Muscle layer of duodenum (tissue), 2 donors: ENCODE data around the gene BCL2A1.
"Not testable (repeated sequence)": the region's sequence is repeated elsewhere in the genome, so short reads cannot be mapped to it uniquely, and the experiment has no call there.

Experiments
- H3K27ac ChIP-seq: one replicate; pipeline ENCODE4 v1.7.0; 2013; ENCODE audit warnings: mild to moderate bottlenecking, low read length
- H3K27me3 ChIP-seq: one replicate; pipeline ENCODE4 v1.7.0; 2013; ENCODE audit warnings: low read depth, mild to moderate bottlenecking, control low read depth, low read length
- H3K36me3 ChIP-seq, 2 donors: one replicate each; pipeline ENCODE4 v1.7.0; 2013; ENCODE audit warnings: low read length in 2 of 2, control low read depth in 1 of 2, mild to moderate bottlenecking in 1 of 2; ENCODE audit not compliant: insufficient read depth in 2 of 2, control insufficient read depth in 1 of 2
- H3K4me1 ChIP-seq, 2 donors: one replicate each; pipeline ENCODE4 v1.7.0; 2013; ENCODE audit warnings: low read length in 2 of 2, mild to moderate bottlenecking in 2 of 2, control low read depth in 1 of 2, moderate library complexity in 1 of 2; ENCODE audit not compliant: insufficient read depth in 2 of 2, control insufficient read depth in 1 of 2
- H3K4me3 ChIP-seq, 2 donors: one replicate each; pipeline ENCODE4 v1.7.0; 2013; ENCODE audit warnings: low read length in 2 of 2, low read depth in 1 of 2, mild to moderate bottlenecking in 1 of 2
- H3K9me3 ChIP-seq, 2 donors: one replicate each; pipeline ENCODE4 v1.7.0; 2013; ENCODE audit warnings: low read length in 2 of 2, control low read depth in 1 of 2, mild to moderate bottlenecking in 1 of 2; ENCODE audit not compliant: control insufficient read depth in 1 of 2
- donor health status: healthy.

The BCL2A1 gene

DNA sequence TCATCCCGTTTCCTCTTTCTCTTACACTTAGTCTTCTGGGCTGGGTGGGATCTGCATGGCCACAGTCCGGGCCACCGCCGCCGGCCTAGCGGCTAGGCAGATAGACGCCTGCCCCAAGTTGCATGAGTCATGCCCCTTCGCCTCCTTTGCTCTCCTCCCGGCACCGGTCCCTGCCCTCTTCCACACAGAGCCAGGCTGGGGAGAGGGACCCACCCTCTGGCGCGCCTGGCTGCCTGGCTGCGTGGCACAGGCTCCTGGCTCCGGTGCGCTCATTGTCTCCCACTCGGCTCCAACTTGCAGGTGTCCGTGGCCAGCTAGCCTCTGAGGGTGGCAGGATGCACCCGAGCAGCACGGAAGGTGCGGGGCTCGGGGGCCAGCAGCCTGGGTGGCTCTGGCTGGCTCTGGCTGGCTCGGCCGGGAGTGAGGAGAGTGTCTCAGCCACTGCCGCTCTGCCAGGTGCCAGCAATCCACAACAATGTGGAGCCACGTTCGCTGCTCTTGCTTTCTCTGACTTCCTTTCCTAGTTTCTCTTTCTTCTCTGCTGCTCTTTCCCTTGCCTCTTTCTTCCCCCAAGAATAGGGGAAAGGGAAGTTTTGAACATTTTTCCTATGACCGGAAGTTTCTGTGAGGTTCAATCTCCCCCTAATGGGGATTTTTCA lies 51.8 kb downstream of the BCL2A1 start:
- no peak overlapping the region for H3K27ac ChIP-seq
- peaks cover 3 to 28% of the 10 kb centered on the region in 2 donors for H3K36me3 ChIP-seq
- H3K27me3 ChIP-seq = no peaks in the 10 kb centered on the region
- H3K9me3 ChIP-seq = peaks cover 30 to 47% of the 10 kb centered on the region in 2 donors
- peaks cover 0 to 5% of the 10 kb centered on the region in 2 donors for H3K4me1 ChIP-seq
- H3K4me3 ChIP-seq = peak overlapping the region in 1 of 2 donors; percentile 35

- Histone ChIP-seq H3K36me3 (peaks cover 3 to 28% of the 10 kb centered on the region in 2 donors), H3K4me3 (peak overlapping the region in 1 of 2 donors; percentile 28), H3K27ac (no peak overlapping the region), H3K4me1 (peaks cover 0 to 5% of the 10 kb centered on the region in 2 donors), H3K9me3 (peaks cover 30 to 48% of the 10 kb centered on the region in 2 donors), H3K27me3 (no peaks in the 10 kb centered on the region)
Measured at GRCh38 chr15:79918278-79918677, 52.7 kb downstream of the BCL2A1 start.

DNA sequence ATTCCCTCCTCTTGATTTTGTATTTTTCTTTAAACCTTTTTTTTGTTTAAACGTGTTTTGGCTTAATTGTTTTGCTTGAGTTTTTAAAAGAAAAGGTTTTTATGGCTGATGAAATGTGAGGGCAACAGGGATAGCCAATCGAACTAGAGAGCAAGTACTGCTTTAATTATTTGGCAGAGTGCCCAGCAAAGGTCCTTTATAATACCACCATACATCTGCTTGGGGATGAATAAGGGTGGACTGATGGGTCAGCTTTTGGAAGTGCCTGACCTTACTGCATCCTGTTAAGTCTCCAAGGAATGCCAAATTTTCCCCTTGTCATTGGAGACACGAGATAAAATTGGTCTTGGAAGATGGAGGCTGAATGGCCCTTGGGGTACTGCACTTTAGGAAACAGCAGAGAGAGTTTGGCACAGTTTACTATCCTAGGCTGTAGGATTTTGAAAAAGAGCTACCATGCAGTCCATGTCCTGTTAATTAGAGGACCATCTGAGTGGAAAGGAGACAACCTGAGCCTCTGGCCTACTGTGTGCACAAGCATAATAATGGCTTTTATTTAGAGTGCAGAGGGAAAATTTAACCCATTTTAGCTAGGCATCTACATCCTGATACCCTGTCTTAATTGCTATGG lies 54.4 kb downstream of the BCL2A1 start:
- no peak overlapping the region for H3K27ac ChIP-seq
- peaks cover 30 to 46% of the 10 kb centered on the region in 2 donors for H3K9me3 ChIP-seq

DNA sequence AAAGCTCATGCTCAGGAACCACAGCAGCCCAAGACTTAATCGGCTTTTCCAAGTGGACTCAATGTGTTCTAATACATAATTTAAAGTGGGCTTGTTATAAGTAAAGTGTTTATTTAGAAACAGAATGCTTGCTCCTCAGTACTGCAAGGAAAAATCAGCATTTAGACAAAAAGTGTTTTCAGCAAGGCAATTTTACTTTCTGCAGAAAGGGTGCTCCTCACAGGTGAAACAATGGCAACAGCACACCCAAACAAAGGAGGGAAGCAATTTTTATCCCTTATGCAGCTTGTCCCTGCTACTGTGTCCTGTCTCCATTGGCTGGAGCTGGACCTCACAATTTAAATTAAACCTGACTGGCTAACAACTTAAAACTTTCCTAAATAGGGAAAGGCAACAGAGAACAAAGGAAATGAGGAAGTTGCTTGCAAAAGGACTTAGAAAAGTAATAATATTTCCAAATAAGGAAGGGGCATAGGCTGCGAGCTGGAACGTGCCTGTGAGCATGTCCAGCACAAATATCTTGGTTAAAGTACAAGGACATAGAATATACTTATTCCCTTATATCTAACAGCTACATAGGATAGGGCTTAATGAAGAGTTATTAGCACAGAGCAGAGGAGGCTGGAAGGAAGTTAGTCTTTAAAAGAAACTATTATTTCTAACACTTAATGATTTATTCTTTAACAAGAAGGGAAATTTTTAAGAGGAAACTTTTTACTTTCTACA lies 55.1 kb downstream of the BCL2A1 start:
- Histone ChIP-seq H3K36me3 (peaks cover 0 to 18% of the 10 kb centered on the region in 2 donors), H3K9me3 (peaks cover 26 to 42% of the 10 kb centered on the region in 2 donors)
- not testable (repeated sequence) for H3K4me1 ChIP-seq, H3K4me3 ChIP-seq, H3K27me3 ChIP-seq, H3K27ac ChIP-seq

More for the DNA sequence above, 54.4 kb downstream of the BCL2A1 start:
- Histone ChIP-seq H3K4me3 (no peak overlapping the region), H3K4me1 (no peaks in the 10 kb centered on the region), H3K36me3 (peaks cover 3 to 25% of the 10 kb centered on the region in 2 donors), H3K27me3 (no peaks in the 10 kb centered on the region)

DNA sequence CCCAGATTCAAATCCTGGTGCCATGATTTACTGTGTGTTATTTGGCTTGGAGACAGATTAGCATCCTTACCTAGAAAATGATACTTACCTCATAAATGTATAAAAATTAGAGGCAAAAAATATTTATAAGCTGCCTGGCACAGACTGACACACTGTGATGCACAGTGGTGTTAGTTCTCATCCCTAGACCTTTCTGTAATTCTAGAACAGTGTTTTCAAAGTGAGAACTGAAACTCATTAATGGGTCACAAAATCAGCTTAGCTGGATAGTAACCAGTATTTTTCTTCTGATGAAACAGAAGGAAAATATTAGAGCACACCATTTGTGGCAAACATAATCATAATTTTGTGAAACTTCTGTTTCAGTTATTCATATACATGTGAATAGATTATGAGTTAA lies 56.3 kb downstream of the BCL2A1 start:
- H3K9me3 ChIP-seq = peaks cover 26 to 32% of the 10 kb centered on the region in 2 donors
- no peak overlapping the region for H3K27ac ChIP-seq
- peaks cover 0 to 8% of the 10 kb centered on the region in 2 donors for H3K36me3 ChIP-seq
- H3K4me3 ChIP-seq = no peak overlapping the region
- H3K27me3 ChIP-seq = no peaks in the 10 kb centered on the region
- no peaks in the 10 kb centered on the region for H3K4me1 ChIP-seq
